PC-9 (cell line): ENCODE measurements around the gene TWSG1. TPM values are rescaled to one million over a fixed set of nuclear protein-coding genes. Genes with fewer than 3 reads are reported as not detected.

Experiments used
- BruUV-seq: library from RNA; stranded (reverse); fragments of 400-500 nt; replicated peaks from 2 replicates; lab custom pipeline; 2021; lab: Mats Ljungman, UMichigan
- CTCF ChIA-PET: fragments of 300-600 bp; sonication (Branson Sonifier 250); formaldehyde crosslinking; loops from one replicate; lab custom pipeline; 2022; ENCODE audit warnings: antibody characterized with exemption; lab: Charles Lee
- POLR2A ChIA-PET: fragments of 300-600 bp; sonication (Branson Sonifier 250); formaldehyde crosslinking; loops from one replicate; lab custom pipeline; 2022; ENCODE audit warnings: antibody characterized with exemption; ENCODE audit not compliant: unreplicated experiment; lab: Charles Lee
- DNase-seq, 2 experiments: peaks; one replicate each; pipeline versions ENCODE4 v3.0.0 to v3.0.0-alpha.2; 2015 to 2022; ENCODE audit warnings: mixed read lengths in 1 of 2
- H2AFZ ChIP-seq: fragments of 200-600 bp; sonication (generic); 2 replicates; pipeline ENCODE4 v1.8.1; 2017; ENCODE audit warnings: antibody characterized with exemption
- H3F3A ChIP-seq: fragments of 200-600 bp; sonication (generic); 2 replicates; pipeline ENCODE4 v1.8.1; 2017; ENCODE audit warnings: antibody characterized with exemption, mild to moderate bottlenecking, low read depth; ENCODE audit not compliant: insufficient read depth
- H3K27ac ChIP-seq: fragments of 200-600 bp; sonication (generic); 2 replicates; pipeline ENCODE4 v1.6.1; 2016; ENCODE audit warnings: mixed run types
- H3K27me3 ChIP-seq: fragments of 200-600 bp; sonication (generic); 2 replicates; pipeline ENCODE4 v1.6.1; 2016; ENCODE audit warnings: low read depth, mixed run types; ENCODE audit not compliant: insufficient read depth
- H3K36me3 ChIP-seq: fragments of 200-600 bp; sonication (generic); 2 replicates; pipeline ENCODE4 v1.6.1; 2016; ENCODE audit warnings: low read depth, mixed run types
- H3K4me1 ChIP-seq: fragments of 200-600 bp; sonication (generic); replicated peaks from 2 replicates; pipeline ENCODE4 v1.6.1; 2016; ENCODE audit warnings: mixed run types; ENCODE audit not compliant: insufficient read depth
- H3K4me2 ChIP-seq: fragments of 200-600 bp; sonication (generic); 2 replicates; pipeline ENCODE4 v1.6.1; 2017; ENCODE audit warnings: mixed run types
- H3K4me3 ChIP-seq: fragments of 200-600 bp; sonication (generic); 2 replicates; pipeline ENCODE4 v1.6.1; 2016; ENCODE audit warnings: mixed run types
- H3K79me2 ChIP-seq: fragments of 200-600 bp; sonication (generic); 2 replicates; pipeline ENCODE4 v1.6.1; 2017; ENCODE audit warnings: low read depth, mixed run types
- H3K9me2 ChIP-seq: fragments of 200-600 bp; sonication (generic); 2 replicates; pipeline ENCODE4 v1.8.1; 2017; ENCODE audit warnings: mild to moderate bottlenecking; ENCODE audit not compliant: insufficient read depth
- H3K9me3 ChIP-seq: fragments of 200-600 bp; sonication (generic); 2 replicates; pipeline ENCODE4 v1.8.1; 2016; ENCODE audit warnings: low read depth; ENCODE audit not compliant: insufficient read depth
- H4K20me1 ChIP-seq: fragments of 200-600 bp; sonication (generic); 2 replicates; pipeline ENCODE4 v1.8.1; 2017; ENCODE audit not compliant: insufficient read depth
- CTCF ChIP-seq: fragments of 200-600 bp; sonication (generic); conservative IDR thresholded peaks from 2 replicates; pipeline ENCODE4 v1.6.1; 2017; ENCODE audit warnings: mixed run types, antibody characterized with exemption, mild to moderate bottlenecking, moderate library complexity
- EZH2 ChIP-seq: fragments of 200-600 bp; sonication (generic); IDR thresholded peaks from 2 replicates; pipeline ENCODE4 v1.8.0; 2017; ENCODE audit warnings: antibody characterized with exemption, low read depth
- intact Hi-C: fragments of 100-400 bp; cut with micrococcal nuclease; formaldehyde crosslinking; loops from one replicate; pipeline ENCODE4 v1.10.0; 2022; ENCODE audit not compliant: unreplicated experiment
- total RNA-seq: library from RNA; stranded (reverse); gene quantifications from 2 replicates; pipeline ENCODE4 v1.2.3, GENCODE V29; 2021

The TWSG1 gene
- total RNA-seq, 1 experiment from 2014 or later, result 52.1 TPM

- Histone ChIP-seq H3K9me3 (no peaks in the 10 kb centered on the region), H3K27me3 (no peaks in the 10 kb centered on the region), H3K27ac (no peak overlapping the region), H3K4me2 (no peak overlapping the region), H3K4me3 (no peak overlapping the region), H3K9me2 (peaks cover 6% of the 10 kb centered on the region; the same call in 1 of the 2 replicates), H3K79me2 (no peaks in the 10 kb centered on the region), H4K20me1 (no peaks in the 10 kb centered on the region), H3F3A (no peaks in the 10 kb centered on the region), H3K4me1 (no peaks in the 10 kb centered on the region), H3K36me3 (no peaks in the 10 kb centered on the region; the same call in 1 of the 2 replicates), H2AFZ (no peak overlapping the region)
- TF ChIP-seq EZH2, result no peak
- no peak for TF ChIP-seq CTCF
- ChIA-PET CTCF (no interaction called here), POLR2A (no interaction called here)
- intact Hi-C loops, result no loop called here
- no peak for DNase-seq
- no TSS peak for BruUV-seq
These were observed 70.0 kb downstream of the TWSG1 start for GRCh38 chr18:9404565-9405060.

GRCh38 chr18:9405130-9405529, 70.6 kb downstream of the TWSG1 start:
- no peaks in the 10 kb centered on the region for H3F3A ChIP-seq
- peaks cover 6% of the 10 kb centered on the region; the same call in 1 of the 2 replicates for H3K9me2 ChIP-seq
- H3K9me3 ChIP-seq, result no peaks in the 10 kb centered on the region
- H3K4me2 ChIP-seq, result no peak overlapping the region
- no peak overlapping the region for H3K27ac ChIP-seq
- TF ChIP-seq CTCF, result no peak
- no peak for TF ChIP-seq EZH2
- no TSS peak for BruUV-seq
- no peaks in the 10 kb centered on the region for H3K27me3 ChIP-seq
- no peak overlapping the region for H2AFZ ChIP-seq
- H3K4me3 ChIP-seq, result no peak overlapping the region
- H3K36me3 ChIP-seq, result no peaks in the 10 kb centered on the region
- intact Hi-C loops, result no loop called here
- H3K4me1 ChIP-seq, result no peaks in the 10 kb centered on the region
- ChIA-PET POLR2A (no interaction called here), CTCF (no interaction called here)
- H4K20me1 ChIP-seq, result no peaks in the 10 kb centered on the region
- no peak for DNase-seq
- H3K79me2 ChIP-seq, result no peaks in the 10 kb centered on the region

GRCh38 chr18:9405977-9406376, 71.4 kb downstream of the TWSG1 start:
- no peaks in the 10 kb centered on the region for H3F3A ChIP-seq
- H3K27ac ChIP-seq, result no peak overlapping the region
- peaks cover 6% of the 10 kb centered on the region; the same call in 1 of the 2 replicates for H3K9me2 ChIP-seq
- no peaks in the 10 kb centered on the region for H3K9me3 ChIP-seq
- H3K36me3 ChIP-seq, result no peaks in the 10 kb centered on the region
- POLR2A ChIA-PET, result no interaction called here
- no peak for DNase-seq
- no peaks in the 10 kb centered on the region for H4K20me1 ChIP-seq
- CTCF ChIA-PET, result no interaction called here
- no peak overlapping the region for H3K4me2 ChIP-seq
- TF ChIP-seq EZH2 (no peak), CTCF (no peak)
- H3K27me3 ChIP-seq, result no peaks in the 10 kb centered on the region
- H2AFZ ChIP-seq, result no peak overlapping the region
- no peak overlapping the region for H3K4me3 ChIP-seq
- no peaks in the 10 kb centered on the region for H3K4me1 ChIP-seq
- intact Hi-C loops, result no loop called here
- TSS peak; percentile 10 for BruUV-seq
- no peaks in the 10 kb centered on the region for H3K79me2 ChIP-seq
